ENCODE data around the gene PLOD2.

DNA sequence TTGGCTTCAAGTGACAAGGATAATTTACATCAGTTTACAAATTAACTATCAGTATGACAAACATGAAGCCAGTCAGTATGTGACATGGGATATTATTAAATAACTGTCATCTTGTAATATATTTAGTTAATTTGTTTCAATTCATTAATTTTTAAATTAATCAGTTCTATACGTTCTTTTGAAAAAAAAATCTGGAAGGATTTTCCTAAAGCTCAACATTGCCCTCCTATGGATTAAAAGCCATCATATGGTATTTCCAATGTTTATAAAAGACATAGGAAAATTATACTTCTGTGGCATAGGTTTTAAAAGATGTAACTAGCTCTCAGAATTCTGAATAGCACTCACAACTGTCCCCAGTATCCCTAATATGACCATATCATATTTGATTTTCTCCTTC lies 134.4 kb downstream of the PLOD2 start:
- TF ChIP-seq RFX5 (IDR thresholded peaks at IDR 0.05; ENCODE audit: low read depth, low read length) (no peak), POLR2A (IDR thresholded peaks at IDR 0.05; ENCODE audit: low read depth, low read length) (no peak), RAD21 (IDR thresholded peaks at IDR 0.05; ENCODE audit: low read length) (no peak), MXI1 (IDR thresholded peaks at IDR 0.05; ENCODE audit: borderline replicate concordance, low read depth, low read length) (no peak), FOS (IDR thresholded peaks at IDR 0.05; ENCODE audit: low read depth, low read length) (no peak)
- TF ChIP-seq, protein P1, sequence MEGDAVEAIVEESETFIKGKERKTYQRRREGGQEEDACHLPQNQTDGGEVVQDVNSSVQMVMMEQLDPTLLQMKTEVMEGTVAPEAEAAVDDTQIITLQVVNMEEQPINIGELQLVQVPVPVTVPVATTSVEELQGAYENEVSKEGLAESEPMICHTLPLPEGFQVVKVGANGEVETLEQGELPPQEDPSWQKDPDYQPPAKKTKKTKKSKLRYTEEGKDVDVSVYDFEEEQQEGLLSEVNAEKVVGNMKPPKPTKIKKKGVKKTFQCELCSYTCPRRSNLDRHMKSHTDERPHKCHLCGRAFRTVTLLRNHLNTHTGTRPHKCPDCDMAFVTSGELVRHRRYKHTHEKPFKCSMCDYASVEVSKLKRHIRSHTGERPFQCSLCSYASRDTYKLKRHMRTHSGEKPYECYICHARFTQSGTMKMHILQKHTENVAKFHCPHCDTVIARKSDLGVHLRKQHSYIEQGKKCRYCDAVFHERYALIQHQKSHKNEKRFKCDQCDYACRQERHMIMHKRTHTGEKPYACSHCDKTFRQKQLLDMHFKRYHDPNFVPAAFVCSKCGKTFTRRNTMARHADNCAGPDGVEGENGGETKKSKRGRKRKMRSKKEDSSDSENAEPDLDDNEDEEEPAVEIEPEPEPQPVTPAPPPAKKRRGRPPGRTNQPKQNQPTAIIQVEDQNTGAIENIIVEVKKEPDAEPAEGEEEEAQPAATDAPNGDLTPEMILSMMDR (conservative IDR thresholded peaks at IDR 0.05; ENCODE audit: low read depth, low read length) = no peak

Data from IMR-90 (cell line).